Peyer's patch (tissue), 4 donors: ENCODE data around the gene AGR2. TPM values are rescaled to one million over a fixed set of nuclear protein-coding genes. Genes with fewer than 3 reads are reported as not detected.

Source experiments
- DNase-seq, 3 donors: peaks; one replicate each; pipeline ENCODE4 v3.0.0-alpha.2; 2017 to 2019
- H3K27ac ChIP-seq, 4 donors: fragments of 200-600 bp; sonication (generic); one replicate each; pipeline ENCODE4 v1.5.1; 2016 to 2019
- H3K27me3 ChIP-seq, 2 donors: fragments of 200-600 bp; sonication (generic); one replicate each; pipeline ENCODE4 v1.5.1; 2019
- H3K36me3 ChIP-seq, 3 donors: fragments of 200-600 bp; sonication (generic); one replicate each; pipeline ENCODE4 v1.5.1; 2016 to 2019
- H3K4me1 ChIP-seq, 4 donors: fragments of 200-600 bp; sonication (generic); one replicate each; pipeline ENCODE4 v1.5.1; 2016 to 2019
- H3K4me3 ChIP-seq, 4 donors: fragments of 200-600 bp; sonication (generic); 1 replicate in 3 of 4; 2 replicates in 1 of 4; pipeline ENCODE4 v1.5.1; 2016 to 2019; ENCODE audit warnings: mild to moderate bottlenecking in 1 of 4
- H3K9me3 ChIP-seq, 4 donors: fragments of 200-600 bp; sonication (generic); one replicate each; pipeline ENCODE4 v1.5.1; 2016 to 2019; ENCODE audit warnings: mild to moderate bottlenecking in 1 of 4
- POLR2A ChIP-seq, 2 donors: fragments of 450-650 bp; IDR thresholded peaks; one replicate each; pipeline ENCODE4 v1.5.1; 2017; ENCODE audit warnings: antibody characterized with exemption in 2 of 2, mild to moderate bottlenecking in 2 of 2, moderate library complexity in 2 of 2
- total RNA-seq, 4 donors: library from RNA; depleted of rRNA; stranded (reverse); fragments of >200 nt; gene quantifications; one replicate each; pipeline ENCODE4 v1.1.0, GENCODE V29; 2016
- TF ChIP-seq, protein P1 (sequence below), 6 experiments: fragments of 450-650 bp in 4 of 6; fragments of 200-600 bp in 2 of 6; sonication (generic) in 1 of 6; IDR thresholded peaks; one replicate each; pipeline ENCODE4 v1.5.1; 2017 to 2019; ENCODE audit warnings: antibody characterized with exemption in 6 of 6, mild to moderate bottlenecking in 3 of 6, moderate library complexity in 1 of 6

AGR2 gene
- total RNA-seq, 4 donors from 2014 or later = 49.5 to 282 (median 252) TPM

DNA sequence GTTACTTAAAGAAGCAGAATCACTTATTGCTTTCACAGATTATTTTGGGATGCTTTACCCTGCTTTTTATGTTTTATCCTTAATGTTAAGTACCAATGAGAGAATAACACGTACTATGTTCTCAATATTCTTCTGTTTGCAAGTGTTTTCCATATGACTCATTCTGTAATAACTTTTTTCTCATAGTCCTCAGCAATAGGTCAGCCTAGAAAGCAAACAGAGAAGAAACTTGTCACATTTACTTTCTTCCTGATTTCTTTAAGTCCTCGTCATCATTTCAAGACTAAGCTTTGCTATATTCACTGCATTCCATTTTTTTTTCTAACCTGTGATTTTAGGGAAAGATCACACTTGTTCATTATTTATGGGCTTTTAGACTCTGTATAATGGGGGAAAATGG lies 6.8 kb upstream of the AGR2 start:
- no peaks in the 10 kb centered on the region for H3K36me3 ChIP-seq
- H3K4me3 ChIP-seq = no peak overlapping the region
- DNase-seq = no peak
- H3K27me3 ChIP-seq = no peaks in the 10 kb centered on the region
- H3K9me3 ChIP-seq = no peaks in the 10 kb centered on the region
- H3K27ac ChIP-seq = peak overlapping the region in 2 of 4 donors; percentile 8 to 18
- no peak for TF ChIP-seq POLR2A (IDR thresholded peaks at IDR 0.05)
- TF ChIP-seq, protein P1, sequence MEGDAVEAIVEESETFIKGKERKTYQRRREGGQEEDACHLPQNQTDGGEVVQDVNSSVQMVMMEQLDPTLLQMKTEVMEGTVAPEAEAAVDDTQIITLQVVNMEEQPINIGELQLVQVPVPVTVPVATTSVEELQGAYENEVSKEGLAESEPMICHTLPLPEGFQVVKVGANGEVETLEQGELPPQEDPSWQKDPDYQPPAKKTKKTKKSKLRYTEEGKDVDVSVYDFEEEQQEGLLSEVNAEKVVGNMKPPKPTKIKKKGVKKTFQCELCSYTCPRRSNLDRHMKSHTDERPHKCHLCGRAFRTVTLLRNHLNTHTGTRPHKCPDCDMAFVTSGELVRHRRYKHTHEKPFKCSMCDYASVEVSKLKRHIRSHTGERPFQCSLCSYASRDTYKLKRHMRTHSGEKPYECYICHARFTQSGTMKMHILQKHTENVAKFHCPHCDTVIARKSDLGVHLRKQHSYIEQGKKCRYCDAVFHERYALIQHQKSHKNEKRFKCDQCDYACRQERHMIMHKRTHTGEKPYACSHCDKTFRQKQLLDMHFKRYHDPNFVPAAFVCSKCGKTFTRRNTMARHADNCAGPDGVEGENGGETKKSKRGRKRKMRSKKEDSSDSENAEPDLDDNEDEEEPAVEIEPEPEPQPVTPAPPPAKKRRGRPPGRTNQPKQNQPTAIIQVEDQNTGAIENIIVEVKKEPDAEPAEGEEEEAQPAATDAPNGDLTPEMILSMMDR (IDR thresholded peaks at IDR 0.05) = no peak
- no peaks in the 10 kb centered on the region for H3K4me1 ChIP-seq

DNA sequence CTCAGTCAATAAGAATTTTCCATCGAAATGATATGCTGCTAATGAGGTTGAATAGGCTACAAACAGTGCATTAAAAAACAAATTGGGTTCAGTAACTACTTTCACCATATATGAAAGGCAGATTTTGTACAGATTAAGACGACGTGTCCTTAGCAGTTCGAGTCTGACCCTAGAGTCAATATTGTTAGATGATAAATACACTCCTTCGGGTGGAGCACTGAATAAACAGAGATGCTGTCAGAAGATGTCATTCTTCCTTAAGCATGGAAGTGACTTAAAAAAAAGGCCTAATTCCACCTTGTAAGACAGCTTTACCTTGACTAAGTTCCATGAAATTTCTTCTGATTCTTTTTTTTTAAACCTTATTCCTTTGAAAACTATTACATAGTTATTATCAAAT lies 5.8 kb upstream of the AGR2 start:
- no peak for DNase-seq
- no peak for TF ChIP-seq POLR2A (IDR thresholded peaks at IDR 0.05)
- TF ChIP-seq, protein P1 (IDR thresholded peaks at IDR 0.05) = no peak
- H3K27ac ChIP-seq = peak overlapping the region in 1 of 4 donors; percentile 4

DNA sequence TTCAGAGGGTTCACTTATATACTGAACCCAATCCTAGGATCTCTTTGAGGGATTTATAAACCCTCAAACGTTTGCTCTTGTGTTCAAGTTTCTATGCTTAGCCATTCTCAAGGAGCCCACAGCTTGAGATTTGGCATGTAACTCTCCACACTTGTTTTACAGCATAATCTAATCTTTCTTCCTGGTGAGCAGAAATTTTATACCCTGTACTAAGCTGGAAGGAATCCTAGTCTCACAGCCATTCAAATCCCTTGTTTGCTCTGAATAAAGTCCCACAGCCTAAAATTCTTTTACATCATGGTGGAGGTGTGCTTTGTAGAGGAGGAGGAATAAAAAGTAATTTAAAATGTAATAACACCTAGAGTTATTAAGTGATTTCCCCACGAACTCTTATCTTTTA lies 5.3 kb upstream of the AGR2 start:
- H3K27ac ChIP-seq = peak overlapping the region in 1 of 4 donors; percentile 4
- no peak overlapping the region for H3K4me3 ChIP-seq
- H3K27me3 ChIP-seq = no peaks in the 10 kb centered on the region
- no peaks in the 10 kb centered on the region for H3K9me3 ChIP-seq
- no peaks in the 10 kb centered on the region for H3K36me3 ChIP-seq
- TF ChIP-seq, protein P1 (IDR thresholded peaks at IDR 0.05) = no peak
- no peak for TF ChIP-seq POLR2A (IDR thresholded peaks at IDR 0.05)
- no peaks in the 10 kb centered on the region for H3K4me1 ChIP-seq
- no peak for DNase-seq

More for the DNA sequence above, 5.8 kb upstream of the AGR2 start:
- Histone ChIP-seq H3K9me3 (no peaks in the 10 kb centered on the region), H3K36me3 (no peaks in the 10 kb centered on the region), H3K27me3 (no peaks in the 10 kb centered on the region), H3K4me3 (no peak overlapping the region), H3K4me1 (no peaks in the 10 kb centered on the region)

DNA sequence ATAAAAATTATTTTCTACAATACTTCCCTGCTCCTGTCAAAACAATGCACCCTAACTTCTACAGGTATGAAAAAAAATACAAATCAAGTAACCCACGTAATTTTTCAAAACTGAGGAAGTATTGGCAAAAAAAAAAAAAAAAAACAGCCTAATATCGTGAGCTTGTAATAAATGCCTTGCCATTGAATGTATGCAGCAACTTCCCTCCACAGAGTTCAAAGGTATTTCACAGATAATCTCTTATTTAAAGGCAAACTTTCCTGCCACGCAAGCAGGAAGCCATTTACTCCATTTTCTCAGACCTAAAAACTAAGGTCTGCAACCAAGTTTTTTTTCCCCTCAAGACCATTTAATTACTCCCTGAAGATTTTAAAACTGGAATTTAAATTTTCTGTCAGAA lies 642 bp upstream of the AGR2 start:
- no peak for DNase-seq
- Histone ChIP-seq H3K27ac (peak overlapping the region in 3 of 4 donors; percentile 33 to 81 (median 62)), H3K4me1 (no peaks in the 10 kb centered on the region), H3K9me3 (no peaks in the 10 kb centered on the region), H3K27me3 (no peaks in the 10 kb centered on the region), H3K4me3 (peak overlapping the region in 1 of 4 donors; percentile 55), H3K36me3 (no peaks in the 10 kb centered on the region)
- no peak for TF ChIP-seq POLR2A (IDR thresholded peaks at IDR 0.05)
- TF ChIP-seq, protein P1 (IDR thresholded peaks at IDR 0.05) = no peak

DNA sequence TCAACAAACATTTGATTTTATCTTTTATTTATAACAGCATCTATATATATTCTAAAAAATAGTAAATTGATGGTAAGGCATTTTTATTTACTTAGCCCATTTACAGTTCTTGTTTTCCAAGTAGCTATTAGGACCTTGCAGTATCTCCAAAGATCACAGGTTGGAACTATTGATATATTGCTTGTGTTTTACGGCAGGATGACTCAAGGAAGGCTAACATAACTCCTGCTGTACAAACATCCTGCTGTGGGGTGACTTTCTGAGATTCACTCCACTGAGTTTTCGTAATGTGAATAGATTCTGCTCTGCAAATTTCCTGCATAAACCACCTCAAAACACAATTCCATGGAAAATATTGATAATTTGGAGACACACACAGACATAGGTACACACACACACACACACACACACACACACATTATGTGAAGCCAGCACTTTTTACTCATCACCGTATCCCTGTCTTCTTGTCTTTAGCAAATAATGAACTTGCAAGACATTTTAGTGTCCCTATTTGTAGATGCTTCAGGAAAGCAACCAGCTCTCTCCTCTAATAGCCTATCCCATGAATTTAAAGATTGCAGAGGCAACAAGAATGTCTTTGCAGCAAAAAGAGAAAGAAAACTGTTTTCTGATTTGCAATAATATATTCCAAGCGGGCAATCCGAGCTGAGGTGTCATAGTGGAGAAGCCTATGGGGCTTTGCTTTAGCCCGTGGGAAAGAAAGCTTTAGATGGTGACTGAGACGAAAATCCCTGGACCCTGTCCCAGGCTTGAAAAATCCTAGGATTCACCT lies 722 bp downstream of the AGR2 start:
- Histone ChIP-seq H3K27ac (peak overlapping the region in 3 of 4 donors; percentile 42 to 81 (median 66)), H3K4me1 (no peaks in the 10 kb centered on the region), H3K36me3 (no peaks in the 10 kb centered on the region), H3K27me3 (no peaks in the 10 kb centered on the region), H3K4me3 (peak overlapping the region in 3 of 4 donors; percentile 11 to 55 (median 45)), H3K9me3 (no peaks in the 10 kb centered on the region)
- no peak for DNase-seq
- TF ChIP-seq, protein P1 (IDR thresholded peaks at IDR 0.05) = no peak
- no peak for TF ChIP-seq POLR2A (IDR thresholded peaks at IDR 0.05)
